Ammon's horn (tissue), 1 donor: ENCODE results near the gene USP17L11.
A peak's percentile ranks its signal among the peaks of the same experiment; 100 is the strongest.
"Not testable (repeated sequence)": the region's sequence is repeated elsewhere in the genome, so short reads cannot be mapped to it uniquely, and the experiment has no call there.

Experiments
- DNase-seq: peaks from one replicate; pipeline ENCODE4 v3.0.0-alpha.2; 2016; ENCODE audit warnings: low spot score

The USP17L11 gene

GRCh38 chr4:9215105-9215504 lies at the start of gene USP17L11:
Gene USP17L11 (plus strand): TSS chr4:9215405. CDS start chr4:9215405, 0 bp downstream.
- DNase-seq = not testable (repeated sequence)

GRCh38 chr4:9165990-9166389 lies 49.2 kb upstream of the USP17L11 start:
- DNase-seq = not testable (repeated sequence)

- DNase-seq = not testable (repeated sequence)
Measured at GRCh38 chr4:9169791-9170459, 45.3 kb upstream of the USP17L11 start, which contains the start of gene FAM90A26. Gene FAM90A26 (plus strand): TSS chr4:9170409. CDS start chr4:9173173, 2,764 bp downstream.

GRCh38 chr4:9210357-9210756 lies 4.8 kb upstream of the USP17L11 start, which contains the start of gene USP17L10:
Gene USP17L10 (plus strand): TSS chr4:9210657. CDS start chr4:9210657, 0 bp downstream.
- not testable (repeated sequence) for DNase-seq

- DNase-seq = not testable (repeated sequence)
Measured at GRCh38 chr4:9214701-9215100, 504 bp upstream of the USP17L11 start.

GRCh38 chr4:9219852-9220251 lies 4.6 kb downstream of the USP17L11 start, which contains the start of gene USP17L12:
Gene USP17L12 (plus strand): TSS chr4:9220152. CDS start chr4:9220152, 0 bp downstream.
- DNase-seq = not testable (repeated sequence)

- DNase-seq = not testable (repeated sequence)
Measured at GRCh38 chr4:9224596-9224995, 9.4 kb downstream of the USP17L11 start, which contains the start of gene USP17L13. Gene USP17L13 (plus strand): TSS chr4:9224896. CDS start chr4:9224896, 0 bp downstream.

GRCh38 chr4:9230249-9230648 lies 15.0 kb downstream of the USP17L11 start:
- DNase-seq = not testable (repeated sequence)

GRCh38 chr4:9234085-9234484 lies 18.9 kb downstream of the USP17L11 start, which contains the start of gene USP17L15:
Gene USP17L15 (plus strand): TSS chr4:9234385. CDS start chr4:9234385, 0 bp downstream.
- DNase-seq = not testable (repeated sequence)

- peak; percentile 1 for DNase-seq
Measured at GRCh38 chr4:9238461-9238860, 23.3 kb downstream of the USP17L11 start.

GRCh38 chr4:9243579-9243978 lies 28.4 kb downstream of the USP17L11 start, which contains the start of gene USP17L17:
Gene USP17L17 (plus strand): TSS chr4:9243879. CDS start chr4:9243879, 0 bp downstream.
- not testable (repeated sequence) for DNase-seq

GRCh38 chr4:9247953-9248680 lies 32.9 kb downstream of the USP17L11 start, which contains the start of gene USP17L18:
Gene USP17L18 (plus strand): TSS chr4:9248630. CDS start chr4:9248630, 0 bp downstream.
- peak; percentile 1 for DNase-seq

- not testable (repeated sequence) for DNase-seq
Measured at GRCh38 chr4:9253078-9253477, 37.9 kb downstream of the USP17L11 start, which contains the start of gene USP17L19. Gene USP17L19 (plus strand): TSS chr4:9253378. CDS start chr4:9253378, 0 bp downstream.

- DNase-seq = not testable (repeated sequence)
Measured at GRCh38 chr4:9257824-9258223, 42.6 kb downstream of the USP17L11 start, which contains the start of gene USP17L20. Gene USP17L20 (plus strand): TSS chr4:9258124. CDS start chr4:9258124, 0 bp downstream.

- DNase-seq = not testable (repeated sequence)
Measured at GRCh38 chr4:9262572-9262971, 47.4 kb downstream of the USP17L11 start, which contains the start of gene USP17L21. Gene USP17L21 (plus strand): TSS chr4:9262872. CDS start chr4:9262872, 0 bp downstream.
